ENCODE measurements around the gene TNFRSF9.

DNA sequence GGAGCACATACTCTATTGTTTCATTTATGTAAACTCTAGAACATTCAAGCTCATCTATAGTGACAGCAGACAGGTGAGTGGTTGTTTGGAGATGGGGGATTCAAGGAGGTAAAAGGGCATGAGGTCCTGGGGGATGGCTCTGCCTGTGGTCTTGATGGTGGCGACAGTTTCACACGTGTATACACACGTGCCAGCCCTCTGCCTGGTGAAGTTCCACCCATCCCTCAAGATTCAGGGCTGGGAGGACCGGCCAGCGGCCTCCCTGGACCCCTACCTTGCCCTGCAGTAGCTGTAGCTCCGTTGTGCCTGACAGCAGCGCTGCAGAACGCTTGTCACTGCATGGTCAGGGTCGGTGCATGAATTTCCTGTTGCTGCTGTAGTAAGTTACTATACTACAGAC is 48.8 kb downstream of the TNFRSF9 start:
- TF ChIP-seq, protein P1, sequence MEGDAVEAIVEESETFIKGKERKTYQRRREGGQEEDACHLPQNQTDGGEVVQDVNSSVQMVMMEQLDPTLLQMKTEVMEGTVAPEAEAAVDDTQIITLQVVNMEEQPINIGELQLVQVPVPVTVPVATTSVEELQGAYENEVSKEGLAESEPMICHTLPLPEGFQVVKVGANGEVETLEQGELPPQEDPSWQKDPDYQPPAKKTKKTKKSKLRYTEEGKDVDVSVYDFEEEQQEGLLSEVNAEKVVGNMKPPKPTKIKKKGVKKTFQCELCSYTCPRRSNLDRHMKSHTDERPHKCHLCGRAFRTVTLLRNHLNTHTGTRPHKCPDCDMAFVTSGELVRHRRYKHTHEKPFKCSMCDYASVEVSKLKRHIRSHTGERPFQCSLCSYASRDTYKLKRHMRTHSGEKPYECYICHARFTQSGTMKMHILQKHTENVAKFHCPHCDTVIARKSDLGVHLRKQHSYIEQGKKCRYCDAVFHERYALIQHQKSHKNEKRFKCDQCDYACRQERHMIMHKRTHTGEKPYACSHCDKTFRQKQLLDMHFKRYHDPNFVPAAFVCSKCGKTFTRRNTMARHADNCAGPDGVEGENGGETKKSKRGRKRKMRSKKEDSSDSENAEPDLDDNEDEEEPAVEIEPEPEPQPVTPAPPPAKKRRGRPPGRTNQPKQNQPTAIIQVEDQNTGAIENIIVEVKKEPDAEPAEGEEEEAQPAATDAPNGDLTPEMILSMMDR (IDR thresholded peaks at IDR 0.05) = no peak
- TF ChIP-seq ZFX (IDR thresholded peaks at IDR 0.05; ENCODE audit: borderline replicate concordance) = no peak
